ENCODE data around the gene ZNF3.

Gene ZNF3

GRCh38 chr7:100066953-100067352 lies 14.6 kb downstream of the ZNF3 start:
- TF ChIP-seq TAF1 (IDR thresholded peaks at IDR 0.05; ENCODE audit: borderline replicate concordance, insufficient read depth, low read length) (no peak), REST (IDR thresholded peaks at IDR 0.05; ENCODE audit: insufficient read depth in 1 of 2, low read depth in 2 of 2, low read length in 2 of 2) (no peak), SIN3A (IDR thresholded peaks at IDR 0.05; ENCODE audit: borderline replicate concordance, insufficient read depth, low read length) (no peak), FOXP2 (optimal IDR thresholded peaks at IDR 0.05; ENCODE audit: borderline replicate concordance, extremely low read depth, extremely low read length, insufficient read depth) (no peak)

DNA sequence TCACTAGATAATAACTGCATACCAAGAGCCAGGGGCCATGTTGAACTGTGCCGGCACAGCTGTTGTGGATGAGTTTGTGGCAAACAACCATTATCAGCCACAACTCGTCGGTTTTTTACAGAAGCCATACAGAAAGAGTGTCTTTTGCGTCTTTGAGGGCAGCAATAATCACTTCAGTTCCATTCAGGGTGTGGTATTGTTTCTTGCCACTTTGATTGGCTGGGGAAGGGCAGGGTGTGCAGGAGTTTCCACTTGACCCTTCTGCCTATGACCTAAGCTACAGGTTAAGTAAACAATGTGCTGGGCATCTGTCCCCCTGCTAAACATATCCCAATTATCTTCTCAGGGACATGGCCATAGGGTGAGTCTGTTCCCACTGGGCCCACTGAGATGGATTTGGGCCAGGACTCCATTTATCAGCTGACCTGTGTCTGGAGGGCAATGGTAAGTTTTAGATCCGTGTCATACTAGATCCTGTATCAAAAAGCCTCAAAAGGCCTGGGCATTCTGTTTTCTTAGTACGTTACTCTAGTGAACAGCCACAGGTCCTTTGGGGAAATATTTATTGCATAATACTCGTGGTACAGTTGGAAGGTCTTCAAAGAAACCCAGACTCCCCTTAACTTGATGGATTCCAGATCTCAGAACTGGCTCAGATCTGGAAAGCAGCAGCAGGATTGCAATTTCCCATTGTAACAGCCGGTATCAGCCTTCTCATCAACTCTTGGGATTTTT lies 15.9 kb downstream of the ZNF3 start:
- TF ChIP-seq REST (IDR thresholded peaks at IDR 0.05; ENCODE audit: insufficient read depth in 1 of 2, low read depth in 2 of 2, low read length in 2 of 2), result no peak

DNA sequence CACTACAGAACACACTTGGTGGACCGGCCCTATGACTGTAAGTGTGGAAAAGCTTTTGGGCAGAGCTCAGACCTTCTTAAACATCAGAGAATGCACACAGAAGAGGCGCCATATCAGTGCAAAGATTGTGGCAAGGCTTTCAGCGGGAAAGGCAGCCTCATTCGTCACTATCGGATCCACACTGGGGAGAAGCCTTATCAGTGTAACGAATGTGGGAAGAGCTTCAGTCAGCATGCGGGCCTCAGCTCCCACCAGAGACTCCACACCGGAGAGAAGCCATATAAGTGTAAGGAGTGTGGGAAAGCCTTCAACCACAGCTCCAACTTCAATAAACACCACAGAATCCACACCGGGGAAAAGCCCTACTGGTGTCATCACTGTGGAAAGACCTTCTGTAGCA lies 17.4 kb downstream of the ZNF3 start:
- TF ChIP-seq POLR2AphosphoS5 (IDR thresholded peaks at IDR 0.05; ENCODE audit: low read depth, low read length), result no peak
- no peak for TF ChIP-seq REST (IDR thresholded peaks at IDR 0.05; ENCODE audit: insufficient read depth in 1 of 2, low read depth in 2 of 2, low read length in 2 of 2)
- no peak for TF ChIP-seq SIN3A (IDR thresholded peaks at IDR 0.05; ENCODE audit: borderline replicate concordance, insufficient read depth, low read length)
- no peak for TF ChIP-seq TAF1 (IDR thresholded peaks at IDR 0.05; ENCODE audit: borderline replicate concordance, insufficient read depth, low read length)
- TF ChIP-seq FOXP2 (optimal IDR thresholded peaks at IDR 0.05; ENCODE audit: borderline replicate concordance, extremely low read depth, extremely low read length, insufficient read depth), result no peak

DNA sequence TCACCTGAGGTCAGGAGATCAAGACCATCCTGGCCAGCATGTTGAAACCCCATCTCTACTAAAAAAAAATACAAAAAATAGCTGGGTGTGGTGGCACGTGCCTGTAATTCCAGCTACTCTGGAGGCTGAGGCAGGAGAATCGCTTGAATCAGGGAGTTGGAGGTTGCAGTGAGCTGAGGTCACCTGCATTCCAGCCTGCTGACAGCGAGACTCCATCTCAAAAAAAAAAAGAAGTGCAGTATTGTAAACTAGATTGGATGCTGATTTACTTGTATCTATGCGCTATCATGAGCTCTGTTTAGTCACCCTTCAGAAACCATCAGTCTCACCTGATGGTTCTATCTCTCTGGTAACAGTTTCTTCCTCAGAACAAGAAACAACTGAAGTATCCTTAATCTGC lies 18.1 kb downstream of the ZNF3 start:
- TF ChIP-seq SIN3A (IDR thresholded peaks at IDR 0.05; ENCODE audit: borderline replicate concordance, insufficient read depth, low read length), result no peak
- TF ChIP-seq TAF1 (IDR thresholded peaks at IDR 0.05; ENCODE audit: borderline replicate concordance, insufficient read depth, low read length), result no peak
- TF ChIP-seq REST (IDR thresholded peaks at IDR 0.05; ENCODE audit: insufficient read depth in 1 of 2, low read depth in 2 of 2, low read length in 2 of 2), result no peak
- TF ChIP-seq FOXP2 (optimal IDR thresholded peaks at IDR 0.05; ENCODE audit: borderline replicate concordance, extremely low read depth, extremely low read length, insufficient read depth), result no peak
- no peak for TF ChIP-seq POLR2AphosphoS5 (IDR thresholded peaks at IDR 0.05; ENCODE audit: low read depth, low read length)
